Non-pigmented ciliary epithelial cell (primary cell): ENCODE measurements around the gene LIPN.

Source experiments
- DNase-seq: peaks from one replicate; pipeline ENCODE4 v3.0.0-alpha.2; 2010; ENCODE audit warnings: low read depth

Gene LIPN

DNA sequence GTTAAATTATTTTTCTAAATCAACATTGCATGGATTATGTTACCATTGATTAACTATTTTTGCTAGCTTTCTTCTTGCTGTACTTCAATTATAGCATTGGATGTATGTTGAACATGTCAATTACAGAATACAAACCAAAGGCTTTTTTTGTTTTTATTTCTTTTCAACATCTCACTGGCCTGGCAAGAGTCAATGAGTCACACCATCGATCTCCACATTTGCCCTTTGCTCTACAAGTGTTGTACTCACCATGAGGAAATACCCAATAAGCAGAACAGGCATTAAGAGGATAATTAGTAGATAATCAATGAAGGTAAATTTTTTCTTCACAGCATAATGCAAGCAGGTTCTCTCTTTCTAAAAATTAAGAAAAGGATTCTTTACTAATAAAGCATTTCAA, 68.5 kb downstream of the LIPN start:
- no peak for DNase-seq
